ENCODE results near the gene COL6A1. TPM values are rescaled to one million over a fixed set of nuclear protein-coding genes. Genes with fewer than 3 reads are reported as not detected.

COL6A1 gene
- total and polyA plus RNA-seq, 2 of the 13 experiments (the other 11 are each of a cell fraction or from before 2014, with no cell fraction given), result 3.1 to 4.8 TPM

DNA sequence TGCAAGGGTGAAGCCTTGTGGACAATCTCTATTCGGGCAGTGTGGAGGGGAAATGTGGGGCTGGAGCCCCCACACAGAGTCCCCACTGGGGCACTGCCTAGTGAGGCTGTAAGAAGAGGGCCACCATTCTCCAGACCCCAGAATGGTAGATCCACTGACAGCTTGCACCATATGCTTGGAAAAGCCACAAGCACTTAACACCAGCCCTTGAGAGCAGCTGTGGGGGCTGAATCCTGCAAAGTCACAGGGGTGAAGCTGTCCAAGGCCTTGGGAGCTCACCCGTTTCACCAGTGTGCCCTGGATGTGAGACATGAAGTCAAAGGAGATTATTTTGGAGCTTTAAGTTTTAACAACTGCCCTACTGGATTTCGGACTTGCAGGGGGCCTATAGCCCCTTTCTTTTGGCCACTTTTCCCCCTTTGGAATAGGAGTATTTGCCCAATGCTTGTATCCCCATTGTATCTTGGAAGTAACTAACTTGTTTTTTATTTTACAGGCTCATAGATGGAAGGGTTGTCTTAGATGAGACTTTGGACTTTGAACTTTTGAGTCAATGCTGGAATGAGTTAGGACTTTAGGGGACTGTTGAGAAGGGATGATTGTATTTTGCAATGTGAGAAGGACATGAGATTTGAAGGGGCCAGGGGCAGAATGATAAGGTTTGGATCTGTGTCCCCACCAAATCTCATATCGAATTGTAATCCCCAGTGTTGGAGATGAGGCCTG is 16.3 kb upstream of the COL6A1 start:
- Histone ChIP-seq H3K4me2 (ENCODE audit: low read depth, low read length) (no peak overlapping the region; the same call in 1 of the 2 replicates), H3K9ac (ENCODE audit: insufficient read depth, low read depth, low read length) (no peak overlapping the region), H4K20me1 (ENCODE audit: insufficient read depth, low read length) (no peaks in the 10 kb centered on the region), H3K4me1 (ENCODE audit: insufficient read depth, low read length) (peaks cover 11% of the 10 kb centered on the region), H2AFZ (ENCODE audit: low read length) (no peak overlapping the region), H3K36me3 (replicated peaks in 1 of 2; ENCODE audit: control insufficient read depth in 1 of 2, insufficient read depth in 2 of 2, low read length in 2 of 2) (no peaks in the 10 kb centered on the region), H3K9me3 (ENCODE audit: low read length) (peaks cover 4% of the 10 kb centered on the region; the same call in 1 of the 2 replicates), H3K79me2 (ENCODE audit: insufficient read depth, low read length) (no peaks in the 10 kb centered on the region), H3K4me3 (replicated peaks in 1 of 3; ENCODE audit: insufficient read depth in 1 of 3, low read depth in 2 of 3, low read length in 3 of 3) (no peak overlapping the region), H3K27ac (ENCODE audit: extremely low read length, insufficient read depth, low read length) (no peak overlapping the region), H3K27me3 (ENCODE audit: control insufficient read depth in 1 of 2, insufficient read depth in 2 of 2, low read length in 2 of 2) (peaks cover 0 to 2% of the 10 kb centered on the region in 2 experiments; a peak in 2 of 5 replicates)
- DNase-seq (ENCODE audit: low spot score) (no peak), ATAC-seq (no peak), FAIRE-seq (no peak)
- in situ Hi-C loops (cut with HindIII; ENCODE audit: extremely low pct_ligation_motif_present, low pct_unique_long_range_greater_than_20kb), result no loop called here
- TF ChIP-seq, protein P1, sequence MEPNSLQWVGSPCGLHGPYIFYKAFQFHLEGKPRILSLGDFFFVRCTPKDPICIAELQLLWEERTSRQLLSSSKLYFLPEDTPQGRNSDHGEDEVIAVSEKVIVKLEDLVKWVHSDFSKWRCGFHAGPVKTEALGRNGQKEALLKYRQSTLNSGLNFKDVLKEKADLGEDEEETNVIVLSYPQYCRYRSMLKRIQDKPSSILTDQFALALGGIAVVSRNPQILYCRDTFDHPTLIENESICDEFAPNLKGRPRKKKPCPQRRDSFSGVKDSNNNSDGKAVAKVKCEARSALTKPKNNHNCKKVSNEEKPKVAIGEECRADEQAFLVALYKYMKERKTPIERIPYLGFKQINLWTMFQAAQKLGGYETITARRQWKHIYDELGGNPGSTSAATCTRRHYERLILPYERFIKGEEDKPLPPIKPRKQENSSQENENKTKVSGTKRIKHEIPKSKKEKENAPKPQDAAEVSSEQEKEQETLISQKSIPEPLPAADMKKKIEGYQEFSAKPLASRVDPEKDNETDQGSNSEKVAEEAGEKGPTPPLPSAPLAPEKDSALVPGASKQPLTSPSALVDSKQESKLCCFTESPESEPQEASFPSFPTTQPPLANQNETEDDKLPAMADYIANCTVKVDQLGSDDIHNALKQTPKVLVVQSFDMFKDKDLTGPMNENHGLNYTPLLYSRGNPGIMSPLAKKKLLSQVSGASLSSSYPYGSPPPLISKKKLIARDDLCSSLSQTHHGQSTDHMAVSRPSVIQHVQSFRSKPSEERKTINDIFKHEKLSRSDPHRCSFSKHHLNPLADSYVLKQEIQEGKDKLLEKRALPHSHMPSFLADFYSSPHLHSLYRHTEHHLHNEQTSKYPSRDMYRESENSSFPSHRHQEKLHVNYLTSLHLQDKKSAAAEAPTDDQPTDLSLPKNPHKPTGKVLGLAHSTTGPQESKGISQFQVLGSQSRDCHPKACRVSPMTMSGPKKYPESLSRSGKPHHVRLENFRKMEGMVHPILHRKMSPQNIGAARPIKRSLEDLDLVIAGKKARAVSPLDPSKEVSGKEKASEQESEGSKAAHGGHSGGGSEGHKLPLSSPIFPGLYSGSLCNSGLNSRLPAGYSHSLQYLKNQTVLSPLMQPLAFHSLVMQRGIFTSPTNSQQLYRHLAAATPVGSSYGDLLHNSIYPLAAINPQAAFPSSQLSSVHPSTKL (CRISPR knock-in tag; IDR thresholded peaks at IDR 0.05), result 0 out of 2 replicates have a peak, but pooled peaks have one; percentile 12
- TF ChIP-seq HNF4A (CRISPR knock-in tag; IDR thresholded peaks at IDR 0.05) (peak; percentile 58), ZNF644 (CRISPR knock-in tag; IDR thresholded peaks at IDR 0.05; ENCODE audit: low read depth) (0 out of 2 replicates have a peak, but pooled peaks have one; percentile 19), NCOR1 (IDR thresholded peaks at IDR 0.05; ENCODE audit: borderline replicate concordance, low read length) (peak; percentile 19; the same call in 1 of the 2 replicates), ZNF547 (CRISPR knock-in tag; IDR thresholded peaks at IDR 0.05) (no peak), ZSCAN9 (CRISPR knock-in tag; IDR thresholded peaks at IDR 0.05; ENCODE audit: borderline replicate concordance) (no peak), CC2D1A (CRISPR knock-in tag; IDR thresholded peaks at IDR 0.05) (no peak)
- TF ChIP-seq, protein P2, sequence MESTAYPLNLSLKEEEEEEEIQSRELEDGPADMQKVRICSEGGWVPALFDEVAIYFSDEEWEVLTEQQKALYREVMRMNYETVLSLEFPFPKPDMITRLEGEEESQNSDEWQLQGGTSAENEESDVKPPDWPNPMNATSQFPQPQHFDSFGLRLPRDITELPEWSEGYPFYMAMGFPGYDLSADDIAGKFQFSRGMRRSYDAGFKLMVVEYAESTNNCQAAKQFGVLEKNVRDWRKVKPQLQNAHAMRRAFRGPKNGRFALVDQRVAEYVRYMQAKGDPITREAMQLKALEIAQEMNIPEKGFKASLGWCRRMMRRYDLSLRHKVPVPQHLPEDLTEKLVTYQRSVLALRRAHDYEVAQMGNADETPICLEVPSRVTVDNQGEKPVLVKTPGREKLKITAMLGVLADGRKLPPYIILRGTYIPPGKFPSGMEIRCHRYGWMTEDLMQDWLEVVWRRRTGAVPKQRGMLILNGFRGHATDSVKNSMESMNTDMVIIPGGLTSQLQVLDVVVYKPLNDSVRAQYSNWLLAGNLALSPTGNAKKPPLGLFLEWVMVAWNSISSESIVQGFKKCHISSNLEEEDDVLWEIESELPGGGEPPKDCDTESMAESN (CRISPR knock-in tag; conservative IDR thresholded peaks at IDR 0.05), result no peak
- TF ChIP-seq, protein P3, sequence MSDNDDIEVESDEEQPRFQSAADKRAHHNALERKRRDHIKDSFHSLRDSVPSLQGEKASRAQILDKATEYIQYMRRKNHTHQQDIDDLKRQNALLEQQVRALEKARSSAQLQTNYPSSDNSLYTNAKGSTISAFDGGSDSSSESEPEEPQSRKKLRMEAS (IDR thresholded peaks at IDR 0.05), result no peak
- no TSS peak for BruUV-seq (replicated peaks)
- intact Hi-C loops (cut with micrococcal nuclease; ENCODE audit: unreplicated experiment), result no loop called here
- WGBS (ENCODE audit: low lambda C conversion rate), result 17% methylated on average over 3 of the region's 4 CpGs
- ChIA-PET CTCF (ENCODE audit: low intra/inter-chr PET ratio, low total read pairs) (no interaction called here), POLR2A (interaction anchor here (1.0 kb wide), 1 partner anchor 178 kb away, joined by 3 read pairs; no protein-coding TSS in a partner anchor)

Measured in HepG2 (cell line).